ENCODE measurements around the gene GREB1. TPM values are rescaled to one million over a fixed set of nuclear protein-coding genes. Genes with fewer than 3 reads are reported as not detected.

The GREB1 gene
- polyA plus RNA-seq, 1 of the 3 experiments (the other 2 are of a cell fraction) = 2.9 TPM

- 89% methylated on average over 6 of the region's 7 CpGs for WGBS (ENCODE audit: low lambda C conversion rate)
- POLR2A ChIA-PET = no interaction called here
- Histone ChIP-seq H2AFZ (ENCODE audit: low read depth) (no peak overlapping the region), H3K27me3 (ENCODE audit: insufficient read depth) (no peaks in the 10 kb centered on the region; the same call in 1 of the 2 replicates), H3K9me3 (no peaks in the 10 kb centered on the region), H3K4me2 (no peak overlapping the region), H3F3A (replicated peaks; ENCODE audit: insufficient read depth) (no peaks in the 10 kb centered on the region), H3K27ac (ENCODE audit: low read depth in 2 of 2, low read length in 1 of 2) (no peak overlapping the region), H3K9ac (no peak overlapping the region), H3K9me2 (no peaks in the 10 kb centered on the region), H3K36me3 (replicated peaks in 1 of 2; ENCODE audit: control insufficient read depth in 1 of 2, insufficient read depth in 2 of 2, low read length in 1 of 2) (no peaks in the 10 kb centered on the region), H3K4me1 (ENCODE audit: control insufficient read depth in 1 of 2, insufficient read depth in 2 of 2, low read depth in 1 of 2, low read length in 1 of 2) (peaks cover 0 to 24% of the 10 kb centered on the region in 2 experiments; a peak in 2 of 4 replicates), H3K4me3 (ENCODE audit: low read depth in 2 of 2, low read length in 1 of 2) (no peak overlapping the region), H4K20me1 (ENCODE audit: insufficient read depth) (no peaks in the 10 kb centered on the region), H3K79me2 (ENCODE audit: insufficient read depth) (no peaks in the 10 kb centered on the region)
- TF ChIP-seq FOXM1 (IDR thresholded peaks at IDR 0.05; ENCODE audit: low read depth) (no peak), IRF3 (IDR thresholded peaks at IDR 0.05; ENCODE audit: low read depth, low read length) (no peak), RXRA (IDR thresholded peaks at IDR 0.05; ENCODE audit: borderline replicate concordance, low read depth) (no peak), POLR2AphosphoS5 (IDR thresholded peaks at IDR 0.05; ENCODE audit: low read depth, low read length) (no peak), MAX (IDR thresholded peaks at IDR 0.05; ENCODE audit: low read depth) (no peak), GABPA (IDR thresholded peaks at IDR 0.05; ENCODE audit: low read depth) (no peak), TAF1 (IDR thresholded peaks at IDR 0.05; ENCODE audit: borderline replicate concordance, low read depth, low read length) (no peak), NRF1 (IDR thresholded peaks at IDR 0.05; ENCODE audit: low read depth, low read length) (no peak), NFIC (IDR thresholded peaks at IDR 0.05; ENCODE audit: borderline replicate concordance) (no peak), GATA2 (CRISPR knock-in tag; IDR thresholded peaks at IDR 0.05) (no peak), ZBTB33 (IDR thresholded peaks at IDR 0.05; ENCODE audit: borderline replicate concordance, low read depth) (no peak), JUND (IDR thresholded peaks at IDR 0.05) (no peak), CHD2 (IDR thresholded peaks at IDR 0.05; ENCODE audit: low read length, partially characterized antibody) (no peak), YY1 (IDR thresholded peaks at IDR 0.05; ENCODE audit: low read depth) (no peak), MXI1 (IDR thresholded peaks at IDR 0.05; ENCODE audit: low read depth, low read length) (no peak)
- TF ChIP-seq, protein P1, sequence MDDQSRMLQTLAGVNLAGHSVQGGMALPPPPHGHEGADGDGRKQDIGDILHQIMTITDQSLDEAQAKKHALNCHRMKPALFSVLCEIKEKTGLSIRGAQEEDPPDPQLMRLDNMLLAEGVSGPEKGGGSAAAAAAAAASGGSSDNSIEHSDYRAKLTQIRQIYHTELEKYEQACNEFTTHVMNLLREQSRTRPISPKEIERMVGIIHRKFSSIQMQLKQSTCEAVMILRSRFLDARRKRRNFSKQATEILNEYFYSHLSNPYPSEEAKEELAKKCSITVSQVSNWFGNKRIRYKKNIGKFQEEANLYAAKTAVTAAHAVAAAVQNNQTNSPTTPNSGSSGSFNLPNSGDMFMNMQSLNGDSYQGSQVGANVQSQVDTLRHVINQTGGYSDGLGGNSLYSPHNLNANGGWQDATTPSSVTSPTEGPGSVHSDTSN (IDR thresholded peaks at IDR 0.05) = no peak
- DNase-seq = no peak
- CTCF ChIA-PET = interaction anchor here (0.8 to 2.9 kb wide), 15 partner anchors 10 to 87 kb away, joined by 3 to 18 read pairs (median 4); no protein-coding TSS in a partner anchor
Observed at GRCh38 chr2:11534071-11534745, 363 bp downstream of the GREB1 start.
